Central memory CD8-positive, alpha-beta T cell (primary cell): ENCODE data around the gene CD300A.

Source experiments
- ATAC-seq: fragments of 150-1000 bp; cut with Tn5 transposase; replicated peaks from 2 replicates; pipeline ENCODE4 v1.10.0; 2022; ENCODE audit warnings: mild to moderate bottlenecking, moderate FRiP score, moderate number of reproducible peaks; ENCODE audit not compliant: poor library complexity, severe bottlenecking; ENCODE audit errors: extremely low read depth
- DNase-seq, 2 donors: peaks; one replicate each; pipeline ENCODE4 v3.0.0; 2021; ENCODE audit warnings: low spot score in 2 of 2
- H3K27ac Mint-ChIP-seq: one replicate; pipeline ENCODE4 v1.8.0; 2022; ENCODE audit warnings: low read depth, mild to moderate bottlenecking, moderate library complexity, mixed read lengths
- H3K27me3 Mint-ChIP-seq: one replicate; pipeline ENCODE4 v1.8.0; 2022; ENCODE audit warnings: mixed read lengths
- H3K36me3 Mint-ChIP-seq: one replicate; pipeline ENCODE4 v1.8.0; 2022; ENCODE audit warnings: mild to moderate bottlenecking, moderate library complexity, mixed read lengths; ENCODE audit not compliant: insufficient read depth
- H3K4me1 Mint-ChIP-seq: one replicate; pipeline ENCODE4 v1.8.0; 2022; ENCODE audit warnings: mixed read lengths
- H3K4me3 Mint-ChIP-seq: one replicate; pipeline ENCODE4 v1.8.0; 2022; ENCODE audit warnings: mild to moderate bottlenecking, moderate library complexity, mixed read lengths
- H3K9me3 Mint-ChIP-seq: one replicate; pipeline ENCODE4 v1.8.0; 2022; ENCODE audit warnings: mixed read lengths

Gene CD300A

GRCh38 chr17:74453665-74454196 lies 12.7 kb upstream of the CD300A start:
- no peaks in the 10 kb centered on the region for H3K9me3 Mint-ChIP-seq
- H3K4me3 Mint-ChIP-seq: peak overlapping the region; percentile 48
- H3K27me3 Mint-ChIP-seq: no peaks in the 10 kb centered on the region
- ATAC-seq (peak; percentile 87), DNase-seq (no peak)
- peaks cover 4% of the 10 kb centered on the region for H3K36me3 Mint-ChIP-seq
- peaks cover 27% of the 10 kb centered on the region for H3K4me1 Mint-ChIP-seq
- no peak overlapping the region for H3K27ac Mint-ChIP-seq

DNA sequence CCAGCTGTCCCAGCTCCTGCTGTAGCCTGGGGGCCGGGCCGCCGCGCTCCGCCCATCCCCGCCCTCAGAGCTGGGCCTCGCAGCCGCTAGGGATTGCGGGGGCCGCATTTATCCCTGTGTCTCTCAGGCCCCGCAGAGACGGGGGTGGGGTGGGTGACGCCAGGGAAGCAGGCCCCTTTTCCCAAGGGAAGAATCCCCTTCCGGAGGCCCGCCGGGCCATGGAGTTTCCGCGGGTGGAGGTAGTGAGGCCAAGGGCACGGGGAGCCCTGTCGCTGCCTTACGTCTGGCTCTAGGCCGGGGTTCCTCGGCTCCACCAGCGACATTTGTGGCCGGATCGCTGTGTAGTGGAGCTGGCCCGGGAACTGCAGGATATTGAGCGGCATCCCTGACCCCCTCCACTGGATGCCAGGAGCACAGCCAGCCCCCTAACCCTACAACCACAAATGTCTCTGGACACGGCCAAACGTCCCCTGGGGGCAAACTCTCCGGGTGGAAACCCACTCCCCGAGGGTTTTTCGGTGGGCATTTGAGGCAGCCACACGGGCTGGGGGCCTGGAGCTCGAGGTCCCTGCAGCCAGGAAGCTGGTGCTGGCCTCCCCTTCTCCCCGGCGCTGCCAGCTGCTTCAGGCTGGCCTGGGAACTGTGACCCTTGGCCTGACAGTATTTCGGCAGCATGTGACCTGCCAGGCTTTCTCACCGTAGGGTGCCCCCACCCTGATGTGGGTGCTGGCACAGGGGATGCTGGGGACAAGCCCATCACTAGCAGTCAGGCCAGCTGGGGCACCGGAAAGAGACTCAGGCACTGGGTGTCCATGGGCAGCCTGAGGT lies 12.0 kb upstream of the CD300A start:
- Mint-ChIP-seq H3K4me1 (peaks cover 32% of the 10 kb centered on the region), H3K9me3 (no peaks in the 10 kb centered on the region), H3K4me3 (peak overlapping the region; percentile 48), H3K36me3 (peaks cover 4% of the 10 kb centered on the region), H3K27me3 (no peaks in the 10 kb centered on the region), H3K27ac (no peak overlapping the region)
- peak; percentile 14 for ATAC-seq
- peak; percentile 31 to 40 for DNase-seq

- no peak for ATAC-seq
- H3K4me3 Mint-ChIP-seq: peak overlapping the region; percentile 48
- no peaks in the 10 kb centered on the region for H3K27me3 Mint-ChIP-seq
- peaks cover 5% of the 10 kb centered on the region for H3K36me3 Mint-ChIP-seq
- peaks cover 36% of the 10 kb centered on the region for H3K4me1 Mint-ChIP-seq
- no peak for DNase-seq
- H3K27ac Mint-ChIP-seq: no peak overlapping the region
- H3K9me3 Mint-ChIP-seq: no peaks in the 10 kb centered on the region
Measured at GRCh38 chr17:74455025-74455545, 11.3 kb upstream of the CD300A start.

GRCh38 chr17:74455821-74456220 lies 10.6 kb upstream of the CD300A start:
- Mint-ChIP-seq H3K27ac (no peak overlapping the region), H3K36me3 (peaks cover 6% of the 10 kb centered on the region), H3K27me3 (no peaks in the 10 kb centered on the region), H3K4me1 (peaks cover 39% of the 10 kb centered on the region), H3K4me3 (no peak overlapping the region), H3K9me3 (no peaks in the 10 kb centered on the region)
- no peak for ATAC-seq
- no peak for DNase-seq

GRCh38 chr17:74457146-74457819 lies 9.2 kb upstream of the CD300A start:
- Mint-ChIP-seq H3K36me3 (peaks cover 6% of the 10 kb centered on the region), H3K27ac (no peak overlapping the region), H3K4me1 (peaks cover 44% of the 10 kb centered on the region), H3K27me3 (no peaks in the 10 kb centered on the region), H3K9me3 (no peaks in the 10 kb centered on the region), H3K4me3 (peak overlapping the region; percentile 21)
- DNase-seq: peak; percentile 47 to 60
- peak; percentile 42 for ATAC-seq

- ATAC-seq: no peak
- H3K4me1 Mint-ChIP-seq: peaks cover 44% of the 10 kb centered on the region
Measured at GRCh38 chr17:74457820-74458166, 8.6 kb upstream of the CD300A start.

DNA sequence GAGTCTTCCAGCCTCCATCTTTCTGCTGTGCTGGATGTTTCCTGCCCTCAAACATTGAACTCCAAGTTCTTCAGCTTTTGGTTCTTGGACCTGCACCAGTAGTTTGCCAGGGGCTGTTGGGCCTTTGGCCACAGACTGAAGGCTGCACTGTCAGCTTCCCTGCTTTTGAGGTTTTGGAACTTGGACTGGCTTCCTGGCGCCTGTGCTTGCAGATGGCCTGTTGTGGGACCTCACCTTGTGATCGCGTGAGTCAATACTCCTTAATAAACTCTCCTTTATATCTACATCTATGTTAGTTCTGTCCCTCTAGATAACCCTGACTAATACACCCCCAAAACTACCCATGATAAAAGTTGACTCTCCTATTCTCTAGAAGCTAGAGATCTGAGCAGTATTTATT lies 7.6 kb upstream of the CD300A start:
- Mint-ChIP-seq H3K4me1 (peaks cover 51% of the 10 kb centered on the region), H3K27ac (no peak overlapping the region), H3K4me3 (no peak overlapping the region), H3K36me3 (peaks cover 10% of the 10 kb centered on the region), H3K27me3 (no peaks in the 10 kb centered on the region), H3K9me3 (no peaks in the 10 kb centered on the region)
- no peak for ATAC-seq
- no peak for DNase-seq

More at GRCh38 chr17:74457820-74458166, 8.6 kb upstream of the CD300A start:
- DNase-seq: no peak
- H3K4me3 Mint-ChIP-seq: peak overlapping the region; percentile 21
- H3K36me3 Mint-ChIP-seq: peaks cover 5% of the 10 kb centered on the region
- no peak overlapping the region for H3K27ac Mint-ChIP-seq
- no peaks in the 10 kb centered on the region for H3K9me3 Mint-ChIP-seq
- no peaks in the 10 kb centered on the region for H3K27me3 Mint-ChIP-seq

- DNase-seq (no peak), ATAC-seq (no peak)
- Mint-ChIP-seq H3K27me3 (no peaks in the 10 kb centered on the region), H3K4me1 (peaks cover 51% of the 10 kb centered on the region), H3K9me3 (no peaks in the 10 kb centered on the region), H3K27ac (peak overlapping the region; percentile 76), H3K36me3 (peaks cover 10% of the 10 kb centered on the region), H3K4me3 (no peak overlapping the region)
Measured at GRCh38 chr17:74459622-74460021, 6.8 kb upstream of the CD300A start.

DNA sequence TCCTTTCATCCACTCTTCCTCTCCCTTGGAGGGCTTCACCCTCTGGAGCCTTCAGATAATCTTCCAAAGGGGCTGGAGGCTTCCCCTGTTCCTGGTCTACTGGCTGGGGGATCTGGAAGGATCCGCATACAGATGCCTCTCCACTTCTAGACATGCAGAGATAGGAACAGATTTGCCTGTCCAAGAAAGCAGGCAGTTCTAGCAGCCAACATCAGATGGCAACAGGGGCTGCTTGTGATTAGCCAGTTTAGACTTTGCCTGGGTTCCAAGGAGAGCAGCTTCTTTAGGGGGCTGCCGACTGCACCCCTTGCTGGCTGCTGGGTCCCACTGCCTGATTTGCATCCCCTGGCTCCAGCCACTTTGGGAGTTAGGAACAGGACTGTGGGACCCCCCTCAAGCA lies 6.2 kb upstream of the CD300A start:
- H3K36me3 Mint-ChIP-seq: peaks cover 10% of the 10 kb centered on the region
- no peak overlapping the region for H3K4me3 Mint-ChIP-seq
- H3K27me3 Mint-ChIP-seq: no peaks in the 10 kb centered on the region
- ATAC-seq (no peak), DNase-seq (no peak)
- peak overlapping the region; percentile 76 for H3K27ac Mint-ChIP-seq
- peaks cover 51% of the 10 kb centered on the region for H3K4me1 Mint-ChIP-seq
- H3K9me3 Mint-ChIP-seq: no peaks in the 10 kb centered on the region

- DNase-seq: no peak
- H3K9me3 Mint-ChIP-seq: no peaks in the 10 kb centered on the region
- H3K27ac Mint-ChIP-seq: no peak overlapping the region
Measured at GRCh38 chr17:74460996-74461395, 5.4 kb upstream of the CD300A start.

GRCh38 chr17:74461611-74462010 lies 4.8 kb upstream of the CD300A start:
- no peak for ATAC-seq
- H3K27ac Mint-ChIP-seq: no peak overlapping the region
- H3K9me3 Mint-ChIP-seq: no peaks in the 10 kb centered on the region
- peaks cover 51% of the 10 kb centered on the region for H3K4me1 Mint-ChIP-seq
- H3K27me3 Mint-ChIP-seq: no peaks in the 10 kb centered on the region
- peaks cover 8% of the 10 kb centered on the region for H3K36me3 Mint-ChIP-seq
- DNase-seq: no peak
- H3K4me3 Mint-ChIP-seq: no peak overlapping the region

More at GRCh38 chr17:74460996-74461395, 5.4 kb upstream of the CD300A start:
- no peak for ATAC-seq
- H3K4me3 Mint-ChIP-seq: no peak overlapping the region
- peaks cover 51% of the 10 kb centered on the region for H3K4me1 Mint-ChIP-seq
- no peaks in the 10 kb centered on the region for H3K27me3 Mint-ChIP-seq
- H3K36me3 Mint-ChIP-seq: peaks cover 10% of the 10 kb centered on the region

DNA sequence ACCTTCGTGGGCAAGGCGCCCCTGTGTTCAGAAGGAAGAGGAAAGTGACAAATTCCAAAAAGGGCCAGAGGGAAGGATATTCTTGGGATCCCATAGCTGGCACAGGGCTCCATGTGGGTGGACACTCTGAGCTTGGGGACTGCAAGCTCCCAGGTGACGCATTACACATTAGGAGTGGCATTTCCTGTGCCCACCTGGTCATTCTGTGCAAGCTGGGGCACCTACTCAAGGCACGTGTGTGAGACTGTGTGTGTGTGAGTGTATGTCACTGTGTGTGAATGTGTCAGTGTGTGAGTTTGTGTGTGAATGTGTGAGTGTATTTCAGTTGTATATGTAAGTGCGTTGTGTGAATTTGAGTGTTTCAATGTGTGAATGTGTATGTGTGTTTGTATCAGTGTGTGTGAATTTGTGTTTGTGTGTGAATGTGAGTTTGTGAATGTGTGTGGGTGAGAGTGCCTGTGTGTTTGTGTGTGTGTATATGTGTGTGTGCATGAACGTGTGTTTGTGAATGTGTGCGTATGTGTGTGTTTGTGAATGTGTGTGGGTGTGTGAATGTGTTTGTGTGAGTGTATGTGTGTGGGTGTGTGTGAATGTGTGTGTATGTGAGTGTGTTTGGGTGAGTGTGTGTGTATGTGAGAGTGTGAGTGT lies 1.6 kb upstream of the CD300A start:
- DNase-seq (no peak), ATAC-seq (no peak)
- H3K27me3 Mint-ChIP-seq: no peaks in the 10 kb centered on the region
- H3K4me3 Mint-ChIP-seq: no peak overlapping the region
- H3K27ac Mint-ChIP-seq: no peak overlapping the region
- no peaks in the 10 kb centered on the region for H3K9me3 Mint-ChIP-seq
- H3K36me3 Mint-ChIP-seq: peaks cover 8% of the 10 kb centered on the region
- peaks cover 30% of the 10 kb centered on the region for H3K4me1 Mint-ChIP-seq
